LNCAP (cell line): ENCODE measurements around the gene ZMPSTE24.

Experiments
- CTCF ChIP-seq: fragments of 450-650 bp; IDR thresholded peaks from 2 replicates; pipeline ENCODE4 v1.5.1; 2017; ENCODE audit warnings: mild to moderate bottlenecking

The ZMPSTE24 gene

GRCh38 chr1:40317394-40318074, 59.5 kb downstream of the ZMPSTE24 start:
- no peak for TF ChIP-seq CTCF

- no peak for TF ChIP-seq CTCF
These were observed 60.4 kb downstream of the ZMPSTE24 start for GRCh38 chr1:40318476-40318875.

- TF ChIP-seq CTCF, result no peak
These were observed 61.1 kb downstream of the ZMPSTE24 start for GRCh38 chr1:40318970-40319621.

GRCh38 chr1:40332695-40333094, 74.7 kb downstream of the ZMPSTE24 start:
- TF ChIP-seq CTCF, result no peak

- no peak for TF ChIP-seq CTCF
These were observed 79.4 kb downstream of the ZMPSTE24 start for GRCh38 chr1:40337443-40337842.

- peak; percentile 99 for TF ChIP-seq CTCF
These were observed 80.8 kb downstream of the ZMPSTE24 start for GRCh38 chr1:40338745-40339419.

- TF ChIP-seq CTCF, result no peak
These were observed 81.6 kb downstream of the ZMPSTE24 start for GRCh38 chr1:40339420-40340323.
